Activated naive CD4-positive, alpha-beta T cell treated with anti-CD3 and anti-CD28 coated beads, Interleukin-2, amount 50 U/mL, for 72 hours (primary cell): Measurements from ENCODE around the gene ABL1. TPM values are rescaled to one million over a fixed set of nuclear protein-coding genes. Genes with fewer than 3 reads are reported as not detected.

Source experiments
- ATAC-seq, 2 donors: fragments of 150-1000 bp; cut with Tn5 transposase; 2 replicates each; pipeline ENCODE4 v1.10.0; 2021; ENCODE audit warnings: mild to moderate bottlenecking in 2 of 2, moderate library complexity in 2 of 2
- DNase-seq, 2 donors: peaks; one replicate each; pipeline ENCODE4 v3.0.0; 2021 to 2022; ENCODE audit warnings: low spot score in 2 of 2
- H3K27ac Mint-ChIP-seq, 2 donors: one replicate each; pipeline ENCODE4 v1.8.0; 2022; ENCODE audit warnings: mild to moderate bottlenecking in 2 of 2, mixed read lengths in 2 of 2
- H3K36me3 Mint-ChIP-seq, 2 donors: one replicate each; pipeline ENCODE4 v1.8.0; 2022; ENCODE audit warnings: mixed read lengths in 2 of 2
- H3K9me3 Mint-ChIP-seq, 2 donors: one replicate each; pipeline ENCODE4 v1.8.0; 2022; ENCODE audit warnings: mixed read lengths in 2 of 2
- total RNA-seq, 2 donors: library from RNA; stranded (reverse); gene quantifications; one replicate each; pipeline ENCODE4 v1.2.3, GENCODE V29; 2022

The ABL1 gene
- total RNA-seq, 2 donors from 2014 or later: 24.4 to 35.0 TPM

GRCh38 chr9:130934246-130934645 is 99.2 kb downstream of the ABL1 start:
- ATAC-seq: no peak
- H3K27ac Mint-ChIP-seq: no peak overlapping the region

GRCh38 chr9:130934702-130935647 is 99.9 kb downstream of the ABL1 start:
- ATAC-seq: no peak
- no peaks in the 10 kb centered on the region for H3K9me3 Mint-ChIP-seq
- no peak for DNase-seq

More at GRCh38 chr9:130934246-130934645, 99.2 kb downstream of the ABL1 start:
- DNase-seq: no peak
- H3K36me3 Mint-ChIP-seq: no peaks in the 10 kb centered on the region
- H3K9me3 Mint-ChIP-seq: no peaks in the 10 kb centered on the region

GRCh38 chr9:130935648-130936271 is 100.7 kb downstream of the ABL1 start:
- no peaks in the 10 kb centered on the region for H3K9me3 Mint-ChIP-seq
- no peaks in the 10 kb centered on the region for H3K36me3 Mint-ChIP-seq
- H3K27ac Mint-ChIP-seq: no peak overlapping the region
- DNase-seq (no peak), ATAC-seq (no peak)

More at GRCh38 chr9:130934702-130935647, 99.9 kb downstream of the ABL1 start:
- no peaks in the 10 kb centered on the region for H3K36me3 Mint-ChIP-seq
- no peak overlapping the region for H3K27ac Mint-ChIP-seq

GRCh38 chr9:130936285-130937117 is 101.4 kb downstream of the ABL1 start:
- Mint-ChIP-seq H3K36me3 (no peaks in the 10 kb centered on the region), H3K9me3 (no peaks in the 10 kb centered on the region), H3K27ac (no peak overlapping the region)
- ATAC-seq (no peak), DNase-seq (no peak)

Other genes starting within 250 kb of the ABL1 start
- gene PRDM12, start 170.7 kb upstream of the ABL1 start, total RNA-seq: not detected
- 10 to 100 TPM; 68.8 to 84.8 TPM for gene EXOSC2, start 141.5 kb upstream of the ABL1 start, total RNA-seq
- not detected for gene QRFP, start 61.6 kb downstream of the ABL1 start, total RNA-seq
- not detected for gene FIBCD1, start 104.0 kb downstream of the ABL1 start, total RNA-seq
- gene LAMC3, start 173.9 kb downstream of the ABL1 start, total RNA-seq: 1 to 10 TPM; 1.0 to 1.1 TPM